ENCODE data around the gene CLEC18A.
"Not testable (repeated sequence)": the region's sequence is repeated elsewhere in the genome, so short reads cannot be mapped to it uniquely, and the experiment has no call there.

- not testable (repeated sequence) for TF ChIP-seq CTCF (conservative IDR thresholded peaks at IDR 0.05; ENCODE audit: low read depth, low read length); EZH2 (IDR thresholded peaks at IDR 0.05; ENCODE audit: borderline replicate concordance, low read depth, low read length, poor library complexity, severe bottlenecking)
Observed at GRCh38 chr16:69943241-69944036, 7.7 kb upstream of the CLEC18A start.
